CD14-positive monocyte (primary cell): ENCODE measurements around the gene ING1. TPM values are rescaled to one million over a fixed set of nuclear protein-coding genes. Genes with fewer than 3 reads are reported as not detected.
"Not testable (repeated sequence)": the region's sequence is repeated elsewhere in the genome, so short reads cannot be mapped to it uniquely, and the experiment has no call there.

ENCODE experiments used
- DNase-seq, 3 donors: peaks; one replicate each; pipeline ENCODE4 v3.0.0-alpha.2; 2011 to 2022
- H2AFZ ChIP-seq: 2 replicates; pipeline ENCODE4 v1.6.0; 2012; ENCODE audit warnings: mild to moderate bottlenecking, low read depth, low read length, inconsistent platforms; ENCODE audit not compliant: insufficient read depth, poor library complexity, severe bottlenecking
- H3K27ac ChIP-seq, 2 donors: 1 replicate in 1 of 2; 2 replicates in 1 of 2; pipeline ENCODE4 v1.5.1; 2012 to 2013; ENCODE audit warnings: low read length in 2 of 2, control low read depth in 1 of 2, inconsistent platforms in 1 of 2, low read depth in 1 of 2, mild to moderate bottlenecking in 1 of 2
- H3K27me3 ChIP-seq, 2 donors: one replicate each; pipeline versions ENCODE4 v1.6.0 to v1.6.1; 2011 to 2013; ENCODE audit warnings: low read length in 2 of 2; ENCODE audit not compliant: control insufficient read depth in 2 of 2, insufficient read depth in 2 of 2
- H3K36me3 ChIP-seq, 2 donors: replicated peaks in 1 of 2; 1 replicate in 1 of 2; 2 replicates in 1 of 2; pipeline versions ENCODE4 v1.5.1 to v1.6.1; 2012 to 2013; ENCODE audit warnings: low read length in 2 of 2, control low read depth in 1 of 2, inconsistent platforms in 1 of 2, mild to moderate bottlenecking in 1 of 2; ENCODE audit not compliant: insufficient read depth in 2 of 2, control insufficient read depth in 1 of 2
- H3K4me1 ChIP-seq, 2 donors: 1 replicate in 1 of 2; 2 replicates in 1 of 2; pipeline versions ENCODE4 v1.5.1 to v1.6.1; 2012 to 2013; ENCODE audit warnings: low read length in 2 of 2, control low read depth in 1 of 2, inconsistent platforms in 1 of 2, mild to moderate bottlenecking in 1 of 2, moderate library complexity in 1 of 2; ENCODE audit not compliant: insufficient read depth in 2 of 2, control insufficient read depth in 1 of 2
- H3K4me2 ChIP-seq: replicated peaks from 2 replicates; pipeline ENCODE3; 2012; ENCODE audit warnings: low read length, moderate library complexity, mild to moderate bottlenecking; ENCODE audit not compliant: poor library complexity, severe bottlenecking; ENCODE audit errors: extremely low read depth
- H3K4me3 ChIP-seq, 3 experiments: fragments of 200-600 bp in 1 of 3; sonication (generic) in 1 of 3; replicated peaks in 1 of 3; 1 replicate in 2 of 3; 2 replicates in 1 of 3; pipeline ENCODE4 v1.5.1; 2011 to 2013; ENCODE audit warnings: low read length in 3 of 3, mild to moderate bottlenecking in 3 of 3, control low read depth in 2 of 3, low read depth in 2 of 3, inconsistent platforms in 1 of 3, moderate library complexity in 1 of 3
- H3K79me2 ChIP-seq: 2 replicates; pipeline ENCODE4 v1.6.0; 2012; ENCODE audit warnings: mild to moderate bottlenecking, control low read depth, inconsistent platforms, low read length, moderate library complexity; ENCODE audit not compliant: insufficient read depth
- H3K9ac ChIP-seq: 2 replicates; pipeline ENCODE4 v1.6.0; 2017; ENCODE audit warnings: low read length, mild to moderate bottlenecking; ENCODE audit not compliant: insufficient read depth, poor library complexity, severe bottlenecking
- H3K9me3 ChIP-seq, 2 donors: replicated peaks in 1 of 2; 1 replicate in 1 of 2; 2 replicates in 1 of 2; pipeline versions ENCODE4 v1.5.1 to v1.6.1; 2012 to 2013; ENCODE audit warnings: low read length in 2 of 2, control low read depth in 1 of 2; ENCODE audit not compliant: control insufficient read depth in 1 of 2, insufficient read depth in 1 of 2
- H4K20me1 ChIP-seq: 2 replicates; pipeline ENCODE4 v1.6.0; 2012; ENCODE audit warnings: mild to moderate bottlenecking, low read length, control low read depth, moderate library complexity; ENCODE audit not compliant: insufficient read depth
- H3K27ac Mint-ChIP-seq, 7 donors: one replicate each; pipeline ENCODE4 v1.8.0; 2020; ENCODE audit warnings: mild to moderate bottlenecking in 7 of 7, mixed read lengths in 7 of 7, moderate library complexity in 6 of 7, inconsistent platforms in 2 of 7
- H3K27me3 Mint-ChIP-seq, 3 donors: one replicate each; pipeline ENCODE4 v1.8.0; 2021 to 2022; ENCODE audit warnings: low read depth in 3 of 3, mild to moderate bottlenecking in 3 of 3, mixed read lengths in 3 of 3, moderate library complexity in 3 of 3, inconsistent platforms in 1 of 3
- H3K36me3 Mint-ChIP-seq, 2 donors: one replicate each; pipeline ENCODE4 v1.8.0; 2020; ENCODE audit warnings: mixed read lengths in 2 of 2, inconsistent platforms in 1 of 2, mild to moderate bottlenecking in 1 of 2
- H3K4me1 Mint-ChIP-seq: one replicate; pipeline ENCODE4 v1.8.0; 2020; ENCODE audit warnings: mild to moderate bottlenecking, mixed read lengths
- H3K4me3 Mint-ChIP-seq, 2 donors: one replicate each; pipeline ENCODE4 v1.8.0; 2020; ENCODE audit warnings: mild to moderate bottlenecking in 2 of 2, mixed read lengths in 2 of 2, moderate library complexity in 1 of 2
- H3K9me3 Mint-ChIP-seq, 7 donors: one replicate each; pipeline ENCODE4 v1.8.0; 2020 to 2022; ENCODE audit warnings: mixed read lengths in 7 of 7, mild to moderate bottlenecking in 6 of 7, moderate library complexity in 6 of 7, inconsistent platforms in 2 of 7
- CTCF ChIP-seq: fragments of 200-600 bp; IDR thresholded peaks from one replicate; pipeline ENCODE4 v1.8.0; 2022; ENCODE audit warnings: antibody characterized with exemption, mild to moderate bottlenecking
- WGBS: methylation state at CpG from one replicate; pipeline ENCODE4 v1.1.5; 2013; ENCODE audit warnings: missing lambda C conversion rate; ENCODE audit not compliant: insufficient coverage; 5-methylcytosine and 5-hydroxymethylcytosine counted together
- intact Hi-C, 2 donors: fragments of 100-400 bp; cut with micrococcal nuclease; formaldehyde crosslinking; loops; one replicate each; pipeline versions ENCODE4 v1.15.0 to v1.15.1; 2023
- polyA plus RNA-seq, 3 donors: library from polyadenylated mRNA; depleted of rRNA in 1 of 3; unstranded in 2 of 3; stranded (reverse) in 1 of 3; fragments of 300-500 nt in 2 of 3; fragments of >200 nt in 1 of 3; fragmentation: Illumina TruSeq in 2 of 3; gene quantifications; 1 replicate in 2 of 3; 2 replicates in 1 of 3; pipeline ENCODE4 v1.2.3, GENCODE V29; 2012 to 2021

The ING1 gene
- polyA plus RNA-seq, 3 donors: 8.4 to 128 (median 11.8) TPM

- no peak overlapping the region for H3K4me3 ChIP-seq
- no peak overlapping the region for H3K27ac ChIP-seq
- H3K4me2 ChIP-seq: no peak overlapping the region
- no peak for TF ChIP-seq CTCF
- H3K27me3 Mint-ChIP-seq: peaks cover 0 to 4% (median 0%) of the 10 kb centered on the region in 3 donors
- H3K9me3 ChIP-seq: no peaks in the 10 kb centered on the region
- H4K20me1 ChIP-seq: no peaks in the 10 kb centered on the region
- no peak overlapping the region for H3K4me3 Mint-ChIP-seq
- no peak overlapping the region for H3K9ac ChIP-seq
- H2AFZ ChIP-seq: no peak overlapping the region
- no peak for DNase-seq
- H3K4me1 ChIP-seq: peaks cover 40% of the 10 kb centered on the region in 2 donors
- H3K27me3 ChIP-seq: no peaks in the 10 kb centered on the region
- H3K4me1 Mint-ChIP-seq: peaks cover 48% of the 10 kb centered on the region
- H3K9me3 Mint-ChIP-seq: peaks cover 0 to 3% (median 1%) of the 10 kb centered on the region in 7 donors
- intact Hi-C loops: loop anchor here in 1 of 2 donors (10.0 kb wide), 1 partner anchor 246 kb away; the partner anchor contains the start of gene ANKRD10
- 100% methylated on average over 2 of the region's 9 CpGs for WGBS
- H3K79me2 ChIP-seq: peaks cover 34% of the 10 kb centered on the region
- H3K36me3 Mint-ChIP-seq: peaks cover 41 to 64% of the 10 kb centered on the region in 2 donors
- H3K27ac Mint-ChIP-seq: peak overlapping the region in 2 of 7 donors; percentile 4 to 37
- peaks cover 10% of the 10 kb centered on the region in 2 donors for H3K36me3 ChIP-seq
Measured at GRCh38 chr13:110669036-110669435, 44.5 kb upstream of the ING1 start.

GRCh38 chr13:110669814-110670213 lies 43.7 kb upstream of the ING1 start:
- 100% methylated on average over 6 of the region's 11 CpGs for WGBS
- H3K9me3 ChIP-seq, H4K20me1 ChIP-seq, H3K27me3 Mint-ChIP-seq, H3K4me2 ChIP-seq, H3K9me3 Mint-ChIP-seq, H3K27me3 ChIP-seq, H3K36me3 ChIP-seq, H2AFZ ChIP-seq, H3K4me3 ChIP-seq, DNase-seq, H3K4me3 Mint-ChIP-seq, H3K27ac ChIP-seq, H3K9ac ChIP-seq: not testable (repeated sequence)
- peaks cover 41 to 69% of the 10 kb centered on the region in 2 donors for H3K36me3 Mint-ChIP-seq
- H3K4me1 ChIP-seq: peaks cover 32 to 33% of the 10 kb centered on the region in 2 donors
- intact Hi-C loops: loop anchor here in 1 of 2 donors (10.0 kb wide), 1 partner anchor 245 kb away; the partner anchor contains the start of gene ANKRD10
- H3K27ac Mint-ChIP-seq: peak overlapping the region in 1 of 7 donors; percentile 25
- peaks cover 43% of the 10 kb centered on the region for H3K4me1 Mint-ChIP-seq
- H3K79me2 ChIP-seq: peaks cover 27% of the 10 kb centered on the region
